Fibroblast of the aortic adventitia (primary cell): ENCODE data around the gene HFM1. TPM values are rescaled to one million over a fixed set of nuclear protein-coding genes. Genes with fewer than 3 reads are reported as not detected.
A peak's percentile ranks its signal among the peaks of the same experiment; 100 is the strongest.
"Not testable (repeated sequence)": the region's sequence is repeated elsewhere in the genome, so short reads cannot be mapped to it uniquely, and the experiment has no call there.

Experiments
- DNase-seq: peaks from one replicate; pipeline ENCODE4 v3.0.0-alpha.2; 2010; ENCODE audit warnings: low read depth
- H3K4me3 ChIP-seq: 2 replicates; pipeline ENCODE4 v1.5.1; 2011; ENCODE audit warnings: low read depth, mild to moderate bottlenecking, control low read depth, low read length, moderate library complexity
- total RNA-seq: library from RNA; depleted of rRNA; stranded (reverse); fragments of >200 nt; gene quantifications from 2 replicates; pipeline ENCODE4 v1.2.3, GENCODE V29; 2012; ENCODE audit warnings: low replicate concordance
- TF ChIP-seq, protein P1 (sequence below): IDR thresholded peaks from 2 replicates; pipeline ENCODE4 v1.5.1; 2011; ENCODE audit warnings: mild to moderate bottlenecking, low read length, control low read depth, inconsistent platforms; ENCODE audit not compliant: insufficient read depth

HFM1 gene, protein sequence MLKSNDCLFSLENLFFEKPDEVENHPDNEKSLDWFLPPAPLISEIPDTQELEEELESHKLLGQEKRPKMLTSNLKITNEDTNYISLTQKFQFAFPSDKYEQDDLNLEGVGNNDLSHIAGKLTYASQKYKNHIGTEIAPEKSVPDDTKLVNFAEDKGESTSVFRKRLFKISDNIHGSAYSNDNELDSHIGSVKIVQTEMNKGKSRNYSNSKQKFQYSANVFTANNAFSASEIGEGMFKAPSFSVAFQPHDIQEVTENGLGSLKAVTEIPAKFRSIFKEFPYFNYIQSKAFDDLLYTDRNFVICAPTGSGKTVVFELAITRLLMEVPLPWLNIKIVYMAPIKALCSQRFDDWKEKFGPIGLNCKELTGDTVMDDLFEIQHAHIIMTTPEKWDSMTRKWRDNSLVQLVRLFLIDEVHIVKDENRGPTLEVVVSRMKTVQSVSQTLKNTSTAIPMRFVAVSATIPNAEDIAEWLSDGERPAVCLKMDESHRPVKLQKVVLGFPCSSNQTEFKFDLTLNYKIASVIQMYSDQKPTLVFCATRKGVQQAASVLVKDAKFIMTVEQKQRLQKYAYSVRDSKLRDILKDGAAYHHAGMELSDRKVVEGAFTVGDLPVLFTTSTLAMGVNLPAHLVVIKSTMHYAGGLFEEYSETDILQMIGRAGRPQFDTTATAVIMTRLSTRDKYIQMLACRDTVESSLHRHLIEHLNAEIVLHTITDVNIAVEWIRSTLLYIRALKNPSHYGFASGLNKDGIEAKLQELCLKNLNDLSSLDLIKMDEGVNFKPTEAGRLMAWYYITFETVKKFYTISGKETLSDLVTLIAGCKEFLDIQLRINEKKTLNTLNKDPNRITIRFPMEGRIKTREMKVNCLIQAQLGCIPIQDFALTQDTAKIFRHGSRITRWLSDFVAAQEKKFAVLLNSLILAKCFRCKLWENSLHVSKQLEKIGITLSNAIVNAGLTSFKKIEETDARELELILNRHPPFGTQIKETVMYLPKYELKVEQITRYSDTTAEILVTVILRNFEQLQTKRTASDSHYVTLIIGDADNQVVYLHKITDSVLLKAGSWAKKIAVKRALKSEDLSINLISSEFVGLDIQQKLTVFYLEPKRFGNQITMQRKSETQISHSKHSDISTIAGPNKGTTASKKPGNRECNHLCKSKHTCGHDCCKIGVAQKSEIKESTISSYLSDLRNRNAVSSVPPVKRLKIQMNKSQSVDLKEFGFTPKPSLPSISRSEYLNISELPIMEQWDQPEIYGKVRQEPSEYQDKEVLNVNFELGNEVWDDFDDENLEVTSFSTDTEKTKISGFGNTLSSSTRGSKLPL (N-terminal part only)
- 0.49 and 2.0 TPM in 2 replicates for total RNA-seq

DNA sequence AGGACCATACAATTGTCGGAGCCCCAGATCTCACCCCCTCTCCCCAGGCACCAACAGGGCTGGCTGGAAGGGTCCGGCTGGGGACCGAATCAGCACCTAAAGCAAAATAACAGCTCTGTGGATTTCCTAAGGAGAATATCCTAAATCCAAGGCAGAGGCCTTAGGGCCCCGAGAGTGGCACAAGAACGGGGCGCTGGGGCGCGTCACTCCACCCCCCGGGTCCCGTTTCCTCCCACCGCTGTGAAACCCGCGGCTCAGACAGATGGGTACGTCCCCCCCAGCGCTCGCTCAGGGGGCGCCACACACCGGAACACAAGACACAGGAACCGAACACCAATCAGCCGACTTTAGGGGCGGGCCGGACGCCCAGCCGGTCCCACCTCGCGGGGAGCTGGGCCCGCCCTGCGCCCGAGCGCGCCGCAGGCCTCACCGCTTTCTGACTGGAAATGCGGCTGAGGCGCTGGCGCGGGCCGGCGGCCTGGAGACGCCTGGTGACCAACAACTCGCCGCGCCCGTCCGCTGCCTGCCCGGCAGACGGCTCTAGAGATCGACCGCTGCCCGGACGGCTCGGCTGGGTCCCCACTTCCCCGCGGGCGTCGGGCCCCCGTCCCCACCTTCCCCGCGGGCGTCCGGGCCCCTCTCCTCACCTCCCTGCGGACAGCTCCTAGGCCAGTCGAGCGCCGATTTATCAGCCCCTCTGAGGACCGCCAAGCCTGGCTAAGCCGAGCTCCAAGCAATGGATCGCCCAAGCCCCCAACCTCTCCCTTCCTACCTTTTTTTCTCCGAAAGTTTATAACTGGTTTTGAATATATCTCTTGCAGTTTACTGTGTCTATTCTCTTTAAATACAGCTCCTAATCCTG lies at the start of gene HFM1:
TSS of gene HFM1 (minus strand) at position 687 of the 862 bp plus-strand sequence. CDS start 3,755 bp downstream, outside the sequence.
- peak; percentile 60 for DNase-seq
- TF ChIP-seq, protein P1, sequence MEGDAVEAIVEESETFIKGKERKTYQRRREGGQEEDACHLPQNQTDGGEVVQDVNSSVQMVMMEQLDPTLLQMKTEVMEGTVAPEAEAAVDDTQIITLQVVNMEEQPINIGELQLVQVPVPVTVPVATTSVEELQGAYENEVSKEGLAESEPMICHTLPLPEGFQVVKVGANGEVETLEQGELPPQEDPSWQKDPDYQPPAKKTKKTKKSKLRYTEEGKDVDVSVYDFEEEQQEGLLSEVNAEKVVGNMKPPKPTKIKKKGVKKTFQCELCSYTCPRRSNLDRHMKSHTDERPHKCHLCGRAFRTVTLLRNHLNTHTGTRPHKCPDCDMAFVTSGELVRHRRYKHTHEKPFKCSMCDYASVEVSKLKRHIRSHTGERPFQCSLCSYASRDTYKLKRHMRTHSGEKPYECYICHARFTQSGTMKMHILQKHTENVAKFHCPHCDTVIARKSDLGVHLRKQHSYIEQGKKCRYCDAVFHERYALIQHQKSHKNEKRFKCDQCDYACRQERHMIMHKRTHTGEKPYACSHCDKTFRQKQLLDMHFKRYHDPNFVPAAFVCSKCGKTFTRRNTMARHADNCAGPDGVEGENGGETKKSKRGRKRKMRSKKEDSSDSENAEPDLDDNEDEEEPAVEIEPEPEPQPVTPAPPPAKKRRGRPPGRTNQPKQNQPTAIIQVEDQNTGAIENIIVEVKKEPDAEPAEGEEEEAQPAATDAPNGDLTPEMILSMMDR, result no peak
- H3K4me3 ChIP-seq, result peak within 1 kb of the TSS; percentile 68

DNA sequence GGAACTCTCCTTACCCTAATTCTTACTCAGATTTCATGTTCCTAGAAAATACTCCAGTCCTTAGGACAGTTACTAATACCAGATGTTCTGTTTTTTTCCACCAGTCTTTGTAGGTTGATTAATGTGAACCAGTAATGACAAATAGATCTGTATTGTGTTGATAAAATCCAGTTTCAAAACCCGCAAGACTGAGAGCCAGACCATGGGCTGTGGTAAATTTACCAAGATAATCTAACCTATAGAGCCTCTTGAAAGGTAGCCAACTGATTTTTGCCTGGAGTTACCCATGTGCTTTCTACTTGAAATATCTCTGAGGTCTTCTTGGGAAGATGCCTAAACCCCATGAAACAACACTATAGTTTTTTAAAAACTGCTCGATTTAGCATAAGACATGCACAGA lies 49.5 kb upstream of the HFM1 start:
- no peak overlapping the region for H3K4me3 ChIP-seq
- TF ChIP-seq, protein P1, result no peak

DNA sequence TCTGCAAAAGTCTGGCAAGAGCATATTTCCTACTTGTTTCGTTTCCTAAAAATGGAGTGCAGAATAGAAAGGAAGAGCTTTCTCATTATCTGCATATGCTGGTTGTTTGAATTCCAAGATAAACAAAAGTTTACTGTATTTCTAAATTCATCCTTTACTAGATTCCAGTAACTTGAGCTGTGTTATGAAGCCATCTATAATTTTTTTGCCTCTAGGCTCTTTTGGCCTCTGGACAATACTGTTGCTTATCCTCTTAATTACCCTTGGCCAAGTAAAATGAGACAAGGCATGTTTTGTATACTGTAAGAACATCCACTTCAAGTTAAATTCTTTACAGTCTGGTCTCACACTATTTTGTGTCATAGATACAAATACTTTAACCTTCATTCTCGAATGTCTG lies 45.6 kb upstream of the HFM1 start:
- TF ChIP-seq, protein P1, result no peak
- peak; percentile 42 for DNase-seq

More for the DNA sequence above, 49.5 kb upstream of the HFM1 start:
- peak; percentile 77 for DNase-seq

DNA sequence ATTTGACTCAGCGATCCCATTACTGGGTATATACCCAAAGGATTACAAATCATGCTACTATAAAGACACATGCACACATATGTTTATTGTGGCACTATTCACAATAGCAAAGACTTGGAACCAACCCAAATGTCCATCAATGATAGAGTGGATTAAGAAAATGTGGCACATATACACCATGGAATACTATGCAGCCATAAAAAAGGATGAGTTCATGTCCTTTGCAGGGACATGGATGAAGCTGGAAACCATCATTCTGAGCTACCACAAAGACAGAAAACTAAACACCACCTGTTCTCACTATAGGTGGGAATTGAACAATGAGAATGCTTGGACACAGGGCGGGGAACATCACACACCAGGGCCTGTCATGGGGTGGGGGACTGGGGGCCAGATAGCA lies 43.1 kb upstream of the HFM1 start:
- H3K4me3 ChIP-seq, DNase-seq: not testable (repeated sequence)

More for the DNA sequence above, 45.6 kb upstream of the HFM1 start:
- no peak overlapping the region for H3K4me3 ChIP-seq

DNA sequence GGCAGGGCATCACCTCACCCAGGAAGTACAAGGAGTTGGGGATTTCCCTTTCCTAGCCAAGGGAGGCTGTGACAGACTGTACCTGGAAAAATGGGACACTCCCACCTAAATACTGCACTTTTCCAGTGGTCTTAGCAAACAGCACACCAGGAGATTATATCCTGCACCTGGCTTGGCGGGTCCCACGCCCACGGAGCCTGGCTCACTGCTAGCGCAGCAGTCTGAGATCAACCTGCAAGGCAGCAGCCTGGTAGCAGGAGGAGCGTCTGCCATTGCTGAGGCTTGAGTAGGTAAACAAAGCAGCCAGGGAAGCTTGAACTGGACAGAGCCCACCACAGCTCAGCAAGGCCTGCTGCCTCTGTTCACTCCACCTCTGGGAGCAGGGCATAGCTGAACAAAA lies 37.3 kb upstream of the HFM1 start:
- not testable (repeated sequence) for DNase-seq, H3K4me3 ChIP-seq

DNA sequence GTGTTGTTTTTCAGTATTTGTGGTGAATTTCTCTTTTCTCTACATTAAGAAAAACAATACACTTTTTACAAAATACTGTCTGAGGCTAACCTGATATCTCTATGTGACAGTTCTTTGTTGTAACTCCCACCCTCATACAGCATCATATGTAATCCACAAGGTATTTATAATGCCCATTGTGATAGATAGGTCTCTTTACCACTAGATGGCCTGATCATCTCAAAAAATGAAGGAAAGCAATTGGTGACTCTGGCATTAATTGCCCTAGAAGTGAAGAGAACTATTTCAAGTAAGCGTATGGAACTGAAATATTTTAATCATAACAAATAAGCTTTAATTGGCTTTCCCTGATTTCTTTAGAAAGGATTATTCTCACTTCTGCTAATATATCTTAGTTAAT lies 36.2 kb upstream of the HFM1 start:
- peak; percentile 31 for DNase-seq
- TF ChIP-seq, protein P1, result peak; percentile 24
- no peak overlapping the region for H3K4me3 ChIP-seq

DNA sequence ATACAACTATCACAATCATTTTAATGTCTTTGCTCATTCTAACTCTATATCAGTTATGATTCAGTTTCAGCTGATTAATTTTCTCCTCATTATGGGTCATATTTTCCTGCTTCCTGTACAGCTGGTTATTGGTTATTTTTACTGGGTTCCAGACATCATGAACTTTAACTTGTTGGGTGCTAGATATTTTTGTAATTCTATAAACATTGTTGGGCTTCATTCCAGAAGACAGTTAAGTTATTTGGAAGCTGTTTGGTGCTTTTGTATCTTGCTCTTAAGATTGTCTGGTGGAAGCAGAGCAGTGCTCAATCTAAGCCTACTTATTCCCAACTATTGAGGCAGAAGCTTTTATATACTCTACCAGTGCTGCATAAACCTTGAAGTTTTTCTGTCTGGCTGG lies 34.4 kb upstream of the HFM1 start:
- no peak for DNase-seq
- no peak overlapping the region for H3K4me3 ChIP-seq
- TF ChIP-seq, protein P1, result no peak
